ENCODE data around the gene PPP3CA. TPM values are rescaled to one million over a fixed set of nuclear protein-coding genes. Genes with fewer than 3 reads are reported as not detected.
"Not testable (repeated sequence)": the region's sequence is repeated elsewhere in the genome, so short reads cannot be mapped to it uniquely, and the experiment has no call there.

PPP3CA gene
- total RNA-seq, 1 donor from 2014 or later: 48.8 TPM

DNA sequence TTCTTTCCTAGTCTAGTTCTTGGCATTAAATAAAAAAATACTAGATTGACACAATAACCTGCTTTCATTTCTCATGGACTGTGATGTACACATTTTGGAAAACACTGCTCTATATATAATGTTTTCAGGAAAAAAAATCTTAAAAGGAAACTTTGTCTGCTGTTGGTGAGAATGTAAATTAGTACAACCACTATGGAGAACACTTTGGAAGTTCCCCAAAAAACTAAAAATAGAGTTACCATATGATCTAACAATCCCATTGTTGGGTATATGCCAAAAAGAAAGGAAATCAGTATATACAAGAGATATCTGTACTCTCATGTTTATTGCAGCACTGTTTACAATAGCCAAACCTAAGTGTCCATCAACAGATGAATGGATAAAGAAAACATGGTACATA is 202.3 kb downstream of the PPP3CA start:
- DNase-seq (ENCODE audit: low read depth in 2 of 2): no peak

DNA sequence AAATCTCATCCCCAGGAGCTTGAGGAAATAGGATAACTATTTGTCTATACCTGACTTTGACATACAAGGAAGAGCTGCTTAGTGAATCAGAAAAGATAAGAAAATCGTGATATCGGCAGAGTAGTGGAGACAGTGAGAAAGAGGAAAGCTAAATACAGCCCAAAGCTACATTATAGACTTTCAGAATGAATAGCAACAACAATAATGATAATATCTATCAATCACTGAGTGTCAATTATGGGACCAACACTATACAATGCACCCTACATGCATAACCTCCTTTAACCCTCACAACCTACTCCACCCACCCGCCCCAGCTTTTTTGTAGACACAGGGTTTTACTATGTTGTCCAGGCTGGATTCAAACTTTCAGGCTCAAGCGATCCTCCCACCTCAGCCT is 205.1 kb downstream of the PPP3CA start:
- no peak for DNase-seq (ENCODE audit: low read depth in 2 of 2)

DNA sequence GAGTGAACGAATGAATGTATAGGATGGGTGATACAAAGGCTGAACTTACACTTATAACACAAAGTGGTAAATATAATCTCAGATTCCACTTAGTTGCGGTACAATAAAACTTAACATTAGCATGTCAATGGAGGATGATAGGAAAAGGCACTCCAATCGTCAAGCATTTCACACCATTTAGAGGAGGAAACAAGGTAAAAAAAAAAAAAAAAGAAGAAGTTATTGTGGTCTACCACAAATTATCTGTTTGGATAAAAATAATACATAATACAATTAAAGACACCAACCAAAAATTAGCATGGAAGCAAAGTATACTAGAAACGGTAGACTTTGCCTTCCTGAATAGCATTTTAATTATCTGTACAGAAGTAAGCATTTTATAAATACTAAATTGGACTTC is 205.5 kb downstream of the PPP3CA start:
- no peak for DNase-seq (ENCODE audit: low read depth in 2 of 2)

DNA sequence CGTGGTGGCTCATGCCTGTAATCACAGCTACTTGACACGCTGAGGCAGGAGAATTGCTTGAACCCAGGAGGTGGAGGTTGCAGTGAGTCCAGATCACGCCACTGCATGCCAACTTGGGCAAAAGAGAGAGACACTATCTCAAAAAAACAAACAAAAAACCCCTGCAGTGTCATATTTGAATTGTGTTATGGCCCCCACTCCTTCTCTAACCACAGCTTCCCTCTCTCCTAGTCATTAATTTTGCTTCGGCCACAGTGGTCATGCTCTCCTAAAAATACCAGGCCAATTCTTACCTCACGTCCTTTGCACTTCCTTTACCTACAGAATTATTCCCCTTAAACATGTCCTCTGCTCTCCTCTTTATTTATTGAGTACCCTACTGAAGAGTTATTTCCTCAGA is 206.1 kb downstream of the PPP3CA start:
- no peak for DNase-seq (ENCODE audit: low read depth in 2 of 2)

DNA sequence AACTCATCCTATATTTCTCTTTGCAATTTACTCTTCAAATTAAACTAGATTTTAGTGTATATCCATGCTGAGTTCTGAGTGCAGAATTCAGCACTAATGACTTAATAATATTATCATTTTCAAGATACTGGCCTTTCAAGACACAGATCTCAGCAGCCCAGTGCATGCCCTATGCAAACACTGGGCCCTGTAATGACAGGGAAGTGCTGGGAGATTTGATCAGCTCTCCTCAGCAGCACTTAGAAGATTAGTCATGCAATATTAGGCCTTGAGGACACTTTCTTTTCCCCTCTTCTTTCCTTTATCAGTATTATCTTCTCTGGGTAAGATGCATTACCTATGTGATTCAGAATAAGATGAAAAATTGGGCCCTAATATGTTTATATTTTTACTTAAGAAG is 207.1 kb downstream of the PPP3CA start:
- DNase-seq (ENCODE audit: low read depth in 2 of 2): no peak

DNA sequence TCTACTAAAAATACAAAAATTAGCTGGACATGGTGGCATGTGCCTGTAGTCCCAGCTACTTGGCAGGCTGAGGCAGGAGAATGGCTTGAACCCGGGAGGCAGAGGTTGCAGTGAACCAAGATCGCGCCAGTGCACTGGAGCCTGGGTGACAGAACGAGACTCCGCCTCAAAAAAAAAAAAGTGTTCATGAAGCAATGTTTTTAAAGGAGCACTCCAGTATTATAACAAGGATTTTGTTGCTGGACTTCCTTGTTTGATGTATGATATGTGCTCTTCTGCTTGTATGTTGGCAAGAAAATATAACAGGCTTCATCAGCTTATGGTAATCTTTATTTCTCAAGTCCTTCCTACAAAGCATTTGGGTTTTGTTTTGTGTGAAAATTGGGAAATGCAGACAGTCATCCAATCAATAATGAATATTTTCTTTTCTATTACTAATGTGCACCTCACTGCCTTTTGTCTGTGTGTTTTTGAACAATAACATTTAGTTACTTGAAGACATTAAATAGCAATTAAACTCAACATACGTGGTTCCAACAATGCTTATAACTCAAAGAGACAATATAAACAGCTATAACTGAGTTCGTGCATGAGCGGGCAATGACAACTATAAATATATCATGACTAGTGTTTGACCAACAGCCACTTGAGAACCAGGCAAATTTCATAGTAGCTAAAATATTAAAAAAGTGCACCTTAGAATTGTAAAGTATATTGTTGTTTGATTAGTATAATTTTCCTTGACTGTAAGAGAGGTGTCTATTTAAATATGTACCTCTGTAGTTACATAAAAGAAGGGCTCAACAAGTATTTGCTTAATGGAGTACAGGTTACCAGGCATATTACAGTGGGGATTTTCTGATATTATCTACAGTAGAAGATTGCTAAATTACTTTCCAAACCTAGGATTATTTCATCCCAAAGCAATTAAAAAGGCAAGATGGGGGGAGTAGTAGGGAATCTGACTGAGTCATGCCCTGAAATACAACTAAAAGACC is 210.7 kb downstream of the PPP3CA start:
- DNase-seq (ENCODE audit: low read depth in 2 of 2): no peak

DNA sequence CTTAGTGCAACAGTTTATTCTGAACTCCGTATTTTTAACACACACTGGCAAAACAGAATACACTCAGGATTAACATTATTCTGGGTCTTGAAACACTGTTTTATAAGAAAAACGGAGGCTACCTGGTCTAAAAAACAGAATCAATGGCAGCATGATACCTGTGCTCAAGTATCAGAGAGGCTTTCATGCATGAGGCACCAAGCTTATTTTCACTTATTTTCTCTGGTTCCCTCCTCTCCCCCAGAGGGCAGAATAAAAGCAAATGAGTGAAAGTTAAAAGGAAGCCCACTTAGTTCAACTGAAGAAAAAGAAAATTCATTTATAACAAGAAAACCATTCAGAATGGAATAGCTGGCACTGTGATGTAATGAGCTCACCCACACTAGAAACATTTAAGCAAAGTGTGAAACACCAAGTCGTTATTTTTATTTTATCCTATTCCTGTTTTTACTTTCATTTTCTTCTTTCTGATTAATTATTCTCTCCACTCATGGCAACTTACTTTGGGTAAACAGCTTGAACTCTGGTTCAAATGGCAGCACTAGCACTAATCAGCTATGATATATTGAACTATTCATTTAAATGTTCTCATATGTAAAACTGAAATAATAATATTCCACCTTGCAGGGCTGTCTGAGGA is 211.8 kb downstream of the PPP3CA start:
- DNase-seq (ENCODE audit: low read depth in 2 of 2): no peak

DNA sequence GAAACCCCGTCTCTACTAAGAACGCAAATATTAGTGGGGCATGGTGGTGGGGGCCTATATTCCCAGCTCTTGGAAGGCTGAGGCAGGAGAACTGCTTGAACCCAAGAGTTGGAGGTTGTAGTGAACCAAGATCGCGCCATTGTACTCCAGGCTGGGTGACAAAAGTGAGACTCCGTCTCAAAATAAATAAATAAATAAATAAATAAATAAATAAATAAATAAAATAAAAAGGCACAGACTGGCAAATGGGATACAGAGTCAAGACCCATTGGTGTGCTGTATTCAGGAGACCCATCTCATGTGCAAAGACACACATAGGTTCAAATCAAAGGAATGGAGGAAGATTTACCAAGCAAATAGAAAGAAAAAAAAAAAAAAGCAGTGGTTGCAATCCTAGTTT is 216.3 kb downstream of the PPP3CA start:
- not testable (repeated sequence) for DNase-seq (ENCODE audit: low read depth in 2 of 2)

DNA sequence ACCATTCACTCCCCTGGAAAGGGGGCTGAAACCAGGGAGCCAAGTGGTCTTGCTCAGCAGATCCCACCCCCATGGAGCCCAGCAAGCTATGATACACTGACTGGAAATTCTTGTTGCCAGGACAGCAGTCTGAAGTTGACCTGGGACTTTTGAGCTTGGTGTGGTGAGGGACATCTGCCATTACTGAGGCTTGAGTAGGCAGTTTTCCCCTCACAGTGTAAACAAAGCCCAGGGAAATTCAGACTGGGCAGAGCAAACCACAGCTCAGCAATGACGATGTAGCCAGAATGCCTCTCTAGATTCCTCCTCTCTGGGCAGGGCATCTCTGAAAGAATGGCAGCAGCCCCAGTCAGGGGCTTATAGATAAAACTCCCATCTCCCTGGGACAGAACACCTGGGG is 218.4 kb downstream of the PPP3CA start:
- DNase-seq (ENCODE audit: low read depth in 2 of 2): not testable (repeated sequence)

DNA sequence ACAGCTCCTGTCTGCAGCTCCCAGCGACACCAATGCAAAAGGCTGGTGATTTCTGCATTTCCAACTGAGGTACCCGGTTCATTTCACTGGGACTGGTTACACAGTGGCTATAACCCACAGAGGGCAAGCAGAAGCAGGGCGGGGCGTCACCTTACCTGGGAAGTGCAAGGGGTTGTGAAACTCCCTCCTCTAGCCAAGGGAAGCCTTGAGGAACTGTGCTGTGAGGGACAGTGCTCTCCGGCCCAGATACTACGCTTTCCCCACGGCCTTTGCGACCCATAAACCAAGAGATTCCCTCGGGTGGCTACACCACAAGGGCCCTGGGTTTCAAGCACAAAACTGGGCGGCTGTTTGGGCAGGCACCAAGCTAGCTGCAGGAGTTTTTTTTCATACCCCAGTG is 218.9 kb downstream of the PPP3CA start:
- DNase-seq (ENCODE audit: low read depth in 2 of 2): no peak

DNA sequence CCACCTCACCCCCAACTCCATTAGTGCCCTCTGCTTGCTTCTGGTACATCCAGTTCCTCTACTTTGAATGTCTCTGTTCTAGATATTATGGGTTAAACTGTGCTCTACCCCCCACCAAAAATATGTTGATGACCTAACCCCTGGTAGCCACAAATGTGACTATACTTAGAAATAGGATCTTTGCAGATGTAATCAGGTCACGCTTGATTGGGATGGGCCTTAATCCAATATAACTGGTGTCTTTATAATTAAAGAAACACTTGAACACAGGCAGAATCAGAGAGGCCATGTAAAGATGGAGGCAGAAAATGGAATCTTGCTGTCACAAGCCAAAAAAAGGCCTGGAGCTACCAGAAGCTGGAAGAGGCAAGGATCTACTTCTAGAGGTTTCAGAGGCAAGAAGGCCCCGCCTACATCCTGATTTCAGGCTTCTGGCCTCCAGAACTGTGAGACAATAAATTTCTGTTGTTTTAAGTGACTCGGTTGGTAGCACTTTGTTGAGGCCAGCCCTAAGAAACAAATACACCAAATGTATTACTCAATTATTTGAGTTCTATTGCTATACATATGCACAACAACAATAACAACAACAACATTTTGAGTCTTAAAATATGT is 220.0 kb downstream of the PPP3CA start:
- no peak for DNase-seq (ENCODE audit: low read depth in 2 of 2)

DNA sequence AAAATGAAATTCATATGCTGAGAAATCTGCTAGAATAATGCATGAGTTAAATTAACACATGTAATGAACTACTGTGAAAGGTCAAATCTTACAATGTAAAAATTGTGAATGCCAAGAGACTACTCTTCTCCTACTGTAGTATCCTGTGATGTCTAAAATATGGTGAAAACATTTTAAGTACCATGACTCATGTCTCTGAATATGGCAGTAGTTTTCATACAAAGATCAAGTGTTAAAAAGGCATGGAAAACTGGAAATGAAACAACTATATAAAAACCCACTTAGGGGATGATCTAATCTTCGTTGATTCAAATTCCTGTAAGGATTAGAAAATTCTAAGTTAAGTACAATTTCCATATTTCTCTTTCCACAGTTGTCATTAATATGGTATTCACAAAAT is 221.3 kb downstream of the PPP3CA start:
- peak in 1 of 2 donors; percentile 14 for DNase-seq (ENCODE audit: low read depth in 2 of 2)

DNA sequence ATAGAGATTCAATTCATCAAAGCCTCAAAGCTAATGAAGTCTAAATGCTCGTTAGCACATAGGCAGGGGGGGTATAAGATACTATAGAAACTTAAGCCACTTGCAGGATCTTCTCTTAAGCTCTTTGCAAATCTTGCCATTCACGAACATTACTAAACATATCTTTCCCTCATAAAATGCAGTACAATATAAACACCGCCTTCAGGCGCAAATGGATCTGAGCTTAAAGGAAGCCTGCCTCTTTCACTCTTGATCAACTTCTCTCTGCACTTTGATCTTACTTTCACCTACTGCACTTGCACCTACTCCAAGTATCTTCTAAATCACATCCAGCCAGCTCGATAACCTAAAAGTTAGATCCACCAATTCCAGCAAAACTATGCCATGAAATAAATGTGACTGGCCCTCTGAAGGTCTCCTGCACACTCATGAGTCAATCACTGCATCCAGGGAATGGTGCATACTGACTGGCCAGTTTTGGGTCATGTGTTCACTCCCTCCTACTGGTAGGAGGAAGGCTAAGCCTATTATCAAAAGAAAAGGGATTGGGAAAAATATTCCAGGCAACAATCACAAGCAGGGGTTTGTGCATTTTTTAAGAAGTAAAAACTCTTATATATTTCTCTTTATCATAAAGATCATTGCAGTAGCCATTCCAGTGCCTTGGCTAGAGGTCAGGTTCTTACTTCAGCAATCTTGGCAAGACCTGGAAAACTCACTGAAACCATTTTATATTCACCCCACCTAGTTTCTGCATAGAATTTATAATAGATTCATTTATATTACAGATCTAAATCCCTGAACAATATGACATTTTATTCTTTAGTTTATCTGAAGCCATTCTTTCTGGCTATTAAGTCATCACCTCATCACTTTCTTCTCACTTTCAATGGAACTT is 222.0 kb downstream of the PPP3CA start:
- no peak for DNase-seq (ENCODE audit: low read depth in 2 of 2)

DNA sequence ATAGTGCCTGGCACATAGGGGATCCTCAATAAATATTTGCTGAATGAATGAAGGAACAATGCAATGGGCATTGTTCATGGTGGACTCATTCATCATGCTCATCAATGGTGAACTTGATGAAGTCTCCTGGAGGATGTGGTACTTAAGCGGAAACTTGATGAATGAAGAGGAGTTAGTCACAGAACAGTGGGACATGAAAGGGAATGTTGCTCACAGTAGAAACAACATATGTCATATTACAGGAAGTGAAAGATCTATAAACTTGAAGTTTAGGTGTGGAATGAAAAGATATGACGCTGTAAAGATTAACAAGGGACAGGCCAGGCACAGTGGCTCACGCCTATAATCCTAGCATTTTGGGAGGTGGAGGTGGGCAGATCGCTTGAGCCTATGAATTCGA is 224.1 kb downstream of the PPP3CA start:
- peak in 1 of 2 donors; percentile 8 for DNase-seq (ENCODE audit: low read depth in 2 of 2)

DNA sequence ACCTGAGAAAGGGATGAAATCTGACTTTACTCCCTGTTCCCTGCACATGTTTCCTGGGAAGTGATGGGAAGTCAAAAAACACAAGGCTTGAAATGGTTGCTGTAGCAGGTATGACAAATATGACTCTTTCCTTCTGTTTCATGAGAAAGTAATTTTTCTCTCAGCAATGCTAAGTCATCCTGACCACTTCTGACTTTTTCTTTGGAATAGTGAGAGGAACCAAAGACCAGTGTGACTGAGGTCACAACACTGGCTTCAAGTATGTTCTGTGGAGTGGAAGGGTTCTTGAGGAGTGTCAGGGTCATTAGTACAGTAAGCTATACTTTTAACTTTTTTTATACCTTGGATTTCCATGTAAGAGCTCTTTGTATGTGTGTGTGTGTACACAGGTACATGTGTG is 225.3 kb downstream of the PPP3CA start:
- no peak for DNase-seq (ENCODE audit: low read depth in 2 of 2)

DNA sequence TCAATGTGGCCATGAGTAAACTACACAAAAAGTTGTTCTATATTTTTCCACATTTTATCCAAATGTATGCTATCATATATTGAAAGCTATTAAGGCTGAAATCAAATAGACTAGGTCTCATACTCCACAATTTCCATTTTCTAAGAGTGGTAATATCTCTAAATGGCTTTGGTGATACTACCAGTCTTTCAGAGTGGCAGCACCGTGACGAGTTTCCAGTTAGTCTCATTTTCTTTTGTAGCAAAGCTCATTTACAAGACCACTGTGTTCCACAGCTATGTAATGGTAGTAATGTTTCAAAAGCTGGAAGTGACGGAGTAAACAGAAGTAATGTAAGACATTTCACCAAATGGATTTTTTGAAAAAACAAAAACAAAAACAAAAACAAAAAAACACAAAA is 228.2 kb downstream of the PPP3CA start:
- no peak for DNase-seq (ENCODE audit: low read depth in 2 of 2)

DNA sequence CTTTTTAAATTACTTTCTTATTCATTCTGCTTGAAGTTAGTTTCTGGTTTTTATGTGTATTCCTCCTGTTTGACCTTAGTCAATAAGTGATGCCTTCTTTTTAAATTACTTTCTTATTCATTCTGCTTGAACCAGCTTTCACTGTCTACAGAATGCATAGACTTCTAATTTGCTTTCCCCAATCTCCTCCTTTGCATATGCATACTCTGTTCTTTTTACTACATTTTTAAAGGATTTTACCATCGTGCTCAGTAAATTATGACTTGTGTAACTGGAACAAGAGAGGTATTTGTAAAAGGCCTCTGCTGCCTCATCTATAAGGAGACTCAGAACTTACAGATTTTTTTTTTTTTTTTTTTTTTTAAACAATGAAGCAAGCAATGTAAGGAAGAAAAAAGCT is 228.7 kb downstream of the PPP3CA start:
- no peak for DNase-seq (ENCODE audit: low read depth in 2 of 2)

DNA sequence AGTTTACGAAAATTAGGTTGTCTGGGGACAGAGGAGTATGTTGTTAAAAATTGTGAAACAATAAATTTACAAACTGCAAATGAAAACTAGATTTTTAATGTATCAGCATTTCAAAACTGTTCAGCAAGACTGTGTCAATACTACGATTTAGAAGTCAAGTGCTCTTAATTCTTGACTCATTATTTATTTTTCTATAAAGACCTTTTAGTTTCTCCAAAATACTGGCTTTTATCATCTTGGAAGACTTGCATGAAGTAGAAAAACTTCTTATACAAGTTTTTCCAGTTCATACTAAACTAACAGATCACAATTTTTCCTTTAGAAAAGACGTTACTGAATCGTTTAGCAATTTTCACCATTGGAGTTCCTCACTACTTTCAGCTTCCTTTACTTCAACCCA is 231.4 kb downstream of the PPP3CA start:
- DNase-seq (ENCODE audit: low read depth in 2 of 2): no peak

DNA sequence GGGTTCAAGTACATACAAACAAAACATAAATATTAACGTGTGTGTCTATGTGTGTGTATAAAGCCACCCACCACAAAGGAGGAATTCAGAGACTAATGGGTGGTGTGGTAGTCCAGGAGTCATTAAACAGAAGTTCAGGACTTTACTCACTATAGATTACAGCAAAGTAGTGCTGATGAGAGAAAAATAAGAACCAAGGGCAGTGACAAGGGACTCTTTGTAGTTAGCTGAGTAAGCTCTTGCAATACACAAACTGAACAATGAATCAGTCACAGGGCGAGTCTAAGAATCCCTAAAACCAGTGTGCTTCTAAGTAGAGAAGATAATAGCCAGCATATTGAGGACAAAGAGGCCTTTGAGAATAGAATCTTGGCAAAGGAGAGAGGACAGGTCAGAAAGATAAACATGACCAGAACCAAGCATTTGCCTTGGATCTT is 232.4 kb downstream of the PPP3CA start:
- DNase-seq (ENCODE audit: low read depth in 2 of 2): no peak

DNA sequence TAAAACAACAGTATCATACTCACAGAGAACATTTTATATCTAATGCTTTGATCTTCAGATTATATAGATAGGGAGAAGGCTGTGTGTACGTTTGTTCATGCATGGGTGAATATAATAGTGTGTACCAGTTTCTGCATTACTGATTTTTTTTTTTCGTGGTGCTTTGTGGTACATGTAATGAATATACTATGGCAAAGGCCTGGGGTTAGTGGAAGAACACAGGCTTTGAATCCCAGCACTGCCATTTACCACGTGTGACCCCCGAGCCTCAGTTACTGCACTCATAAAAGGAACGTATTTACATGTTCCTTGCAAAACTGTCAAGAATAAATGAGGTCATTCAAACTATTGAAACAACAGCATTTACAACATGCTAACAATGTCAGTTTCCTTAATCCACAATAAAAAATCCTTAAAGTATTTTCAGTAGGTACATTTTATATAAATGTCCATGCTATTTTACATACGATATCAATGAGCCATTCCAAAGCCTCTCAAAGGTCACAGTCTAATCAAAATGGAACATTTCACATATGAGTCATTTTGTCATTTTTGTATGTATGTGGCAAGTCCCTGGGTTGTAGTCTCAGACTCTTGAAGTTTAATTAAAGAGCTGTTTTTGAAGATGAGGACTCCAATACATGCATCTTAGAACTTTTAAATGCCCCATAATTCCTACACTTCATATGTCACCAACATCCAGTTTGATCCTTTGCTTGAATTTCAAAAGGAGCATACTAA is 242.8 kb downstream of the PPP3CA start:
- DNase-seq (ENCODE audit: low read depth in 2 of 2): no peak

Measured in lung microvascular endothelial cell (primary cell).